ENCODE results near the gene RBP5. TPM values are rescaled to one million over a fixed set of nuclear protein-coding genes. Genes with fewer than 3 reads are reported as not detected.

The RBP5 gene
- total RNA-seq, 1 experiment from 2014 or later, result not detected

DNA sequence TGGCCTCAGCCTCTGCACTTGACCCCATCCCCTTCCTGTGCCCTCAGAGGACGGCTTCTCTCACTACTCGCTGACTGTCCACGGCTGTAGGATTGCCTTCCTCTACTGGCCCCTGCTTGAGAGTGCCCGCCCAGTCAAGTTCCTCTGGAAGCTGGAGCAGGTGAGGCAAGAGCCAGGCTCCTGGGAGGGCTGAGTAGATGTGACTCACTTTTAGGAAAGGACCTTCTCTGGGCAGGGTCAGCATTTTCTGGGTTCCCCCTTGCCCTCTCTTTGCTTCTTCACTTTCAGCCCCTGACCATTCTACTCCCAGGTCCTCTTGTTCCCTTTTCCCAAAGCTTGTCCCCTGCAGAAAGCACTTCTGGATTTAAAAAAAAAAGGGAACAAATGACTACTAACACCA is 9.2 kb upstream of the RBP5 start:
- no peaks in the 10 kb centered on the region for H3K36me3 ChIP-seq (ENCODE audit: low read depth, low read length)
- intact Hi-C loops (cut with micrococcal nuclease), result no loop called here
- ATAC-seq (no peak), DNase-seq (no peak)
- no peak overlapping the region for H3K4me3 ChIP-seq (ENCODE audit: low read length)
- no peaks in the 10 kb centered on the region for H3K27me3 ChIP-seq (ENCODE audit: low read length)
- H3F3A ChIP-seq (ENCODE audit: low read length, unreplicated experiment), result no peaks in the 10 kb centered on the region
- H3K27ac ChIP-seq (ENCODE audit: low read length), result no peak overlapping the region
- POLR2A ChIA-PET (ENCODE audit: unreplicated experiment), result no interaction called here
- no peak overlapping the region for H3K4me2 ChIP-seq (ENCODE audit: low read length)
- H3K9me2 ChIP-seq (replicated peaks; ENCODE audit: low read length), result no peaks in the 10 kb centered on the region
- H2AFZ ChIP-seq (ENCODE audit: low read length), result no peak overlapping the region
- H3K4me1 ChIP-seq (ENCODE audit: insufficient read depth, low read length), result no peaks in the 10 kb centered on the region
- TF ChIP-seq EZH2phosphoT487 (IDR thresholded peaks at IDR 0.05; ENCODE audit: borderline replicate concordance, low read length) (no peak), EZH2 (IDR thresholded peaks at IDR 0.05; ENCODE audit: low read length, unreplicated experiment) (no peak)
- TF ChIP-seq, protein P1, sequence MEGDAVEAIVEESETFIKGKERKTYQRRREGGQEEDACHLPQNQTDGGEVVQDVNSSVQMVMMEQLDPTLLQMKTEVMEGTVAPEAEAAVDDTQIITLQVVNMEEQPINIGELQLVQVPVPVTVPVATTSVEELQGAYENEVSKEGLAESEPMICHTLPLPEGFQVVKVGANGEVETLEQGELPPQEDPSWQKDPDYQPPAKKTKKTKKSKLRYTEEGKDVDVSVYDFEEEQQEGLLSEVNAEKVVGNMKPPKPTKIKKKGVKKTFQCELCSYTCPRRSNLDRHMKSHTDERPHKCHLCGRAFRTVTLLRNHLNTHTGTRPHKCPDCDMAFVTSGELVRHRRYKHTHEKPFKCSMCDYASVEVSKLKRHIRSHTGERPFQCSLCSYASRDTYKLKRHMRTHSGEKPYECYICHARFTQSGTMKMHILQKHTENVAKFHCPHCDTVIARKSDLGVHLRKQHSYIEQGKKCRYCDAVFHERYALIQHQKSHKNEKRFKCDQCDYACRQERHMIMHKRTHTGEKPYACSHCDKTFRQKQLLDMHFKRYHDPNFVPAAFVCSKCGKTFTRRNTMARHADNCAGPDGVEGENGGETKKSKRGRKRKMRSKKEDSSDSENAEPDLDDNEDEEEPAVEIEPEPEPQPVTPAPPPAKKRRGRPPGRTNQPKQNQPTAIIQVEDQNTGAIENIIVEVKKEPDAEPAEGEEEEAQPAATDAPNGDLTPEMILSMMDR (conservative IDR thresholded peaks at IDR 0.05; ENCODE audit: low read depth, low read length), result no peak
- H3K79me2 ChIP-seq (ENCODE audit: low read length), result no peaks in the 10 kb centered on the region
- no peaks in the 10 kb centered on the region for H3K9me3 ChIP-seq (ENCODE audit: low read length)
- BruUV-seq (replicated peaks), result no TSS peak
- no peaks in the 10 kb centered on the region for H4K20me1 ChIP-seq (ENCODE audit: low read length)
- no peak overlapping the region for H3K9ac ChIP-seq (ENCODE audit: low read length)
- CTCF ChIA-PET, result no interaction called here

DNA sequence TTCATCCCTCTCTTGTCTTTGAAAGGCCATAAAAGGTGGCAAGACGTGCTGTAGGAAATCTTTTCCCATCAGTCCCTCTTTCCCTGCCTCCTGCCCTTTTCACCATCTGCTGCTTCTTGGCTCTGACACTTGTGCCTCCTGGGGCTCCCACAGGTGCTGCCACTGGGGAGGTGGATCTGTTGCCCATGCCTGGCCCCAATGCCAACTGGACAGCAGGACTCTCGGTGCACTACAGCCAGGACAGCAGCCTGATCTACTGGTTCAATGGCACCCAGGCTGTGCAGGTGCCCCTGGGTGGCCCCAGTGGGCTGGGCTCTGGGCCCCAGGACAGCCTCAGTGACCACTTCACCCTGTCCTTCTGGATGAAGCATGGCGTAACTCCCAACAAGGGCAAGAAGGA is 8.0 kb upstream of the RBP5 start:
- DNase-seq (no peak), ATAC-seq (no peak)
- H2AFZ ChIP-seq (ENCODE audit: low read length), result no peak overlapping the region
- POLR2A ChIA-PET (ENCODE audit: unreplicated experiment), result no interaction called here
- H3K9ac ChIP-seq (ENCODE audit: low read length), result no peak overlapping the region
- CTCF ChIA-PET, result no interaction called here
- no peaks in the 10 kb centered on the region for H3K4me1 ChIP-seq (ENCODE audit: insufficient read depth, low read length)
- H3K27me3 ChIP-seq (ENCODE audit: low read length), result no peaks in the 10 kb centered on the region
- H3K27ac ChIP-seq (ENCODE audit: low read length), result no peak overlapping the region
- intact Hi-C loops (cut with micrococcal nuclease), result no loop called here
- TF ChIP-seq EZH2phosphoT487 (IDR thresholded peaks at IDR 0.05; ENCODE audit: borderline replicate concordance, low read length) (no peak), EZH2 (IDR thresholded peaks at IDR 0.05; ENCODE audit: low read length, unreplicated experiment) (no peak)
- TF ChIP-seq, protein P1 (conservative IDR thresholded peaks at IDR 0.05; ENCODE audit: low read depth, low read length), result no peak
- no peak overlapping the region for H3K4me3 ChIP-seq (ENCODE audit: low read length)
- BruUV-seq (replicated peaks), result no TSS peak
- no peaks in the 10 kb centered on the region for H3K36me3 ChIP-seq (ENCODE audit: low read depth, low read length)
- no peaks in the 10 kb centered on the region for H3K9me3 ChIP-seq (ENCODE audit: low read length)
- H3K9me2 ChIP-seq (replicated peaks; ENCODE audit: low read length), result no peaks in the 10 kb centered on the region
- H3K79me2 ChIP-seq (ENCODE audit: low read length), result no peaks in the 10 kb centered on the region
- H3K4me2 ChIP-seq (ENCODE audit: low read length), result no peak overlapping the region
- H3F3A ChIP-seq (ENCODE audit: low read length, unreplicated experiment), result no peaks in the 10 kb centered on the region
- no peaks in the 10 kb centered on the region for H4K20me1 ChIP-seq (ENCODE audit: low read length)

DNA sequence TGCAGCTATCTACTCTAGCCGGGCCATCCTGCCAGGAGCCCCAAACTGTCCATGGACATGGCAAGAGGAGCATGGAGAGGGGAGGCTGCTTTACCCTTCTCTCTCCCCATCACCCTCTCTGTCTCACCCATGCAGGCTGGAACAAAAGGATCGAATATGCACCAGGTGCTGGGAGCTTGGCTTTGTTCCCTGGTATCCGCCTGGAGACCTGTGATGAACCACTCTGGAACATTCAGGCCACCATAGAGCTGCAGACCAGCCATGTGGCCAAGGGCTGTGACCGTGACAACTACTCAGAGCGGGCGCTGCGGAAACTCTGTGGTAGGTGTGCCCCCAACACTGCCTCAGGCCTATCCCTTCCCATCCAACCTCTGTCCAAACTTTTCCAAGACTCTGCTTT is 7.4 kb upstream of the RBP5 start:
- no peaks in the 10 kb centered on the region for H3K9me2 ChIP-seq (replicated peaks; ENCODE audit: low read length)
- H3K27ac ChIP-seq (ENCODE audit: low read length), result no peak overlapping the region
- H4K20me1 ChIP-seq (ENCODE audit: low read length), result no peaks in the 10 kb centered on the region
- no peaks in the 10 kb centered on the region for H3K27me3 ChIP-seq (ENCODE audit: low read length)
- ChIA-PET CTCF (no interaction called here), POLR2A (ENCODE audit: unreplicated experiment) (no interaction called here)
- no peak overlapping the region for H2AFZ ChIP-seq (ENCODE audit: low read length)
- intact Hi-C loops (cut with micrococcal nuclease), result no loop called here
- no peak for ATAC-seq
- no peak for DNase-seq
- no peaks in the 10 kb centered on the region for H3K79me2 ChIP-seq (ENCODE audit: low read length)
- no peak overlapping the region for H3K4me2 ChIP-seq (ENCODE audit: low read length)
- no peaks in the 10 kb centered on the region for H3F3A ChIP-seq (ENCODE audit: low read length, unreplicated experiment)
- TF ChIP-seq, protein P1 (conservative IDR thresholded peaks at IDR 0.05; ENCODE audit: low read depth, low read length), result no peak
- TF ChIP-seq EZH2 (IDR thresholded peaks at IDR 0.05; ENCODE audit: low read length, unreplicated experiment) (no peak), EZH2phosphoT487 (IDR thresholded peaks at IDR 0.05; ENCODE audit: borderline replicate concordance, low read length) (no peak)
- BruUV-seq (replicated peaks), result no TSS peak
- no peaks in the 10 kb centered on the region for H3K9me3 ChIP-seq (ENCODE audit: low read length)
- no peaks in the 10 kb centered on the region for H3K36me3 ChIP-seq (ENCODE audit: low read depth, low read length)
- no peak overlapping the region for H3K4me3 ChIP-seq (ENCODE audit: low read length)
- no peak overlapping the region for H3K9ac ChIP-seq (ENCODE audit: low read length)
- H3K4me1 ChIP-seq (ENCODE audit: insufficient read depth, low read length), result no peaks in the 10 kb centered on the region; the same call in 1 of the 2 replicates
